Thoracic aorta (tissue), 2 donors: ENCODE data around the gene SCRN2. TPM values are rescaled to one million over a fixed set of nuclear protein-coding genes. Genes with fewer than 3 reads are reported as not detected.

Experiments used
- ATAC-seq: fragments of 150-250 bp; one replicate; pipeline ENCODE4 v1.8.0; 2017; ENCODE audit warnings: low read depth; ENCODE audit not compliant: insufficient number of reproducible peaks, low FRiP score
- DNase-seq: peaks from one replicate; pipeline ENCODE4 v3.0.0-alpha.2; 2020; ENCODE audit warnings: low spot score
- H3K27ac ChIP-seq, 2 donors: fragments of 200-600 bp; sonication (generic); 1 replicate in 1 of 2; 2 replicates in 1 of 2; pipeline ENCODE4 v1.5.1; 2016; ENCODE audit warnings: mild to moderate bottlenecking in 2 of 2, moderate library complexity in 2 of 2
- H3K27me3 ChIP-seq: fragments of 200-600 bp; sonication (generic); replicated peaks from 2 replicates; pipeline ENCODE4 v1.6.0; 2016; ENCODE audit warnings: mild to moderate bottlenecking; ENCODE audit not compliant: insufficient read depth
- H3K36me3 ChIP-seq: fragments of 200-600 bp; sonication (generic); one replicate; pipeline ENCODE4 v1.5.1; 2016
- H3K4me1 ChIP-seq, 2 donors: fragments of 200-600 bp; sonication (generic); 1 replicate in 1 of 2; 2 replicates in 1 of 2; pipeline versions ENCODE4 v1.5.1 to v1.6.0; 2016; ENCODE audit warnings: low read depth in 2 of 2, mild to moderate bottlenecking in 1 of 2; ENCODE audit not compliant: control insufficient read depth in 1 of 2
- H3K4me3 ChIP-seq: fragments of 200-600 bp; sonication (generic); 2 replicates; pipeline ENCODE4 v1.5.1; 2016; ENCODE audit warnings: mild to moderate bottlenecking
- H3K9me3 ChIP-seq: fragments of 200-600 bp; sonication (generic); 2 replicates; pipeline ENCODE4 v1.5.1; 2016
- total RNA-seq, 2 donors: library from RNA; depleted of rRNA; stranded (reverse); fragments of >200 nt; gene quantifications; one replicate each; pipeline versions ENCODE4 v1.1.0 to v1.2.3, GENCODE V29; 2016
- TF ChIP-seq, protein P1 (sequence below): fragments of 200-600 bp; sonication (generic); IDR thresholded peaks from one replicate; pipeline ENCODE4 v1.5.1; 2019; ENCODE audit warnings: antibody characterized with exemption

SCRN2 gene
- total RNA-seq, 2 donors from 2014 or later, result 22.9 to 29.3 TPM

DNA sequence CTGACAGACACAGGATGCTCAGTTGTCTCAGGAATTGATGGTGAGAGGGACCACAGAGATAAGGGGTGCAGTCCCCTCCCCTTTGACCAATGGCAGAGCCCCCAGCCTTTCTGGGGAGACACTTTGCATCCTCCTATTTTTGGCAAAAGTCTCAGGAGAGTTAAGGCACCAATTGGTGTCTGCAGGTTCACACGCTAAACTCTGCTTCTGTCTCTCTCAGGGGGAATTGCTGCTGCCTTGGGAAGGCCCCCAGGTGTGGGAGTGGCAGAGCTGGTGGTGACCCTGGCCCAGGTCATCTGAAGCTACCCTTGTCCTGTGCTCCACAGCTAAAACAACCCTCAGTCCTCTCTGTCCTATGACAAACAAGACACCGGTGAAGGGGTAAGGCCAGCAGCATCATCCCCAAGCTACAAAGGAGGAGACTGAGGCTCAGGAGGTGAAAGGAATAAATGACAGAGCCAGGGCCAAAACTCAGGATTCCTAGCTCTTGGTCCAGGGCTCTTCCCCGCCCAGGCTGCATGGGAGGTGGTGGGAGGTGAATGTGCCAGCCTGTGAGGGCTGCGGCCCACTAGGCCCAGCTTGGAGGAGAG lies 39.8 kb downstream of the SCRN2 start:
- no peaks in the 10 kb centered on the region for H3K9me3 ChIP-seq
- ATAC-seq (no peak), DNase-seq (no peak)
- no peak overlapping the region for H3K4me3 ChIP-seq
- H3K36me3 ChIP-seq, result no peaks in the 10 kb centered on the region
- TF ChIP-seq, protein P1, sequence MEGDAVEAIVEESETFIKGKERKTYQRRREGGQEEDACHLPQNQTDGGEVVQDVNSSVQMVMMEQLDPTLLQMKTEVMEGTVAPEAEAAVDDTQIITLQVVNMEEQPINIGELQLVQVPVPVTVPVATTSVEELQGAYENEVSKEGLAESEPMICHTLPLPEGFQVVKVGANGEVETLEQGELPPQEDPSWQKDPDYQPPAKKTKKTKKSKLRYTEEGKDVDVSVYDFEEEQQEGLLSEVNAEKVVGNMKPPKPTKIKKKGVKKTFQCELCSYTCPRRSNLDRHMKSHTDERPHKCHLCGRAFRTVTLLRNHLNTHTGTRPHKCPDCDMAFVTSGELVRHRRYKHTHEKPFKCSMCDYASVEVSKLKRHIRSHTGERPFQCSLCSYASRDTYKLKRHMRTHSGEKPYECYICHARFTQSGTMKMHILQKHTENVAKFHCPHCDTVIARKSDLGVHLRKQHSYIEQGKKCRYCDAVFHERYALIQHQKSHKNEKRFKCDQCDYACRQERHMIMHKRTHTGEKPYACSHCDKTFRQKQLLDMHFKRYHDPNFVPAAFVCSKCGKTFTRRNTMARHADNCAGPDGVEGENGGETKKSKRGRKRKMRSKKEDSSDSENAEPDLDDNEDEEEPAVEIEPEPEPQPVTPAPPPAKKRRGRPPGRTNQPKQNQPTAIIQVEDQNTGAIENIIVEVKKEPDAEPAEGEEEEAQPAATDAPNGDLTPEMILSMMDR, result no peak
- H3K4me1 ChIP-seq, result peaks cover 0 to 15% of the 10 kb centered on the region in 2 donors
- H3K27me3 ChIP-seq, result no peaks in the 10 kb centered on the region
- no peak overlapping the region for H3K27ac ChIP-seq

DNA sequence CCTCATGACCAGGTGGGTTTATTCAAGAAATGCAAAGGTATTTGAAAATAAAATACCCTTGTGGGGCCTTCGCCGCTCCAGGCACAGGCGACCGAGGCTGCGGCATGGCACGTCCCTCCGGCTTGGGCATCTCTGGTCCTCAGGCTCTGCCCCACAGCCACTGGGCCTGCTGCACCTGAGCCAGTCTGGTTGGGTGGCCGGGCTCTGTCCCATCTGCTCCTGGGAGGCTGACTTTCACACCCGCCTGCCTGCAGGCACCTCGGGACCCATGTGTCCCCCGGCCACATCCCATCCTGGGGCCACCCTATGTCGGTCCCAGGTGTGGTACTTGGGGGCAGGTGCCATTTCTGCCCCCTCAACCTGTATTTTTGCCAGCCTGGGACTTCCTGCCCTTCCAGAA lies 40.4 kb downstream of the SCRN2 start:
- Histone ChIP-seq H3K27me3 (no peaks in the 10 kb centered on the region), H3K4me3 (no peak overlapping the region), H3K36me3 (no peaks in the 10 kb centered on the region), H3K27ac (no peak overlapping the region), H3K4me1 (peaks cover 0 to 11% of the 10 kb centered on the region in 2 donors), H3K9me3 (no peaks in the 10 kb centered on the region)
- DNase-seq (no peak), ATAC-seq (no peak)
- TF ChIP-seq, protein P1, result no peak

DNA sequence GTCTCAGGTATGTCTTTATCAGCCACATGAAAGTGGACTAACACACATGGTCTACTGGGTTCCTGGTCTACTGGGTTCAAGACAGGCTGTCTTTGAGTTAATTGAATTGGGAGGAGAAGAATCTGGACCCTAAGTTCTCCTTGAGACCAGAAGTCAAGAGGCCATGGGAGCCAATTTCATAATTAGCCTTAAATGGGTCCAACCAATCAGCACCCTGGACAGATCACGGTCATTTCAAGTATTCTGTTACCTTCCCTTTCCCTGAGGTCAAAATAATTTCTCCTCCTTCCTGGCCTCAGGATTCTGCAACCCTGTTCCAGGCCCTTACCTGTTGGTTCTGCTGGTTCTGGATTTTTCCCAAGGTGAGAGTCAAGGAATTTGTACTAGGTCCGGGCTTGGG lies 43.3 kb downstream of the SCRN2 start:
- Histone ChIP-seq H3K27me3 (no peaks in the 10 kb centered on the region), H3K27ac (no peak overlapping the region), H3K9me3 (no peaks in the 10 kb centered on the region), H3K36me3 (no peaks in the 10 kb centered on the region), H3K4me1 (no peaks in the 10 kb centered on the region), H3K4me3 (no peak overlapping the region)
- ATAC-seq (no peak), DNase-seq (no peak)
- TF ChIP-seq, protein P1, result no peak

DNA sequence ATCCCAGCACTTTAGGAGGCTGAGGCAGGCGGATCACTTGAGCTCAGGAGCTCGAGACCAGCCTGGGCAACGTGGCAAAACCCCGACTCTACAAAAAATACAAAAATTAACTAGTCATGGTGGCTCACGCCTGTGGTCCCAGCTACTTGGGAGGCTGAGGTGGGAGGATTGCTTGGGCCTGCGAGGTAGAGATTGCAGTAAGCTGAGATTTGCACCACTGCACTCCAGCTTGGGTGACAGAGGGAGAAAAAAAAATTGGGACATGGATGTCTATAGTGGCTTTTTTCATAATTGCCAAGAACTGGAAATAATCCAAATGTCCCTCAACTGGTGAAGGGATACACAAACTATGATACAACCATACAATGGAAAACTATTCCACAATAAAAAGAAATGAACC lies 48.1 kb downstream of the SCRN2 start:
- no peak for DNase-seq
- Histone ChIP-seq H3K9me3 (no peaks in the 10 kb centered on the region), H3K36me3 (no peaks in the 10 kb centered on the region), H3K27ac (no peak overlapping the region), H3K27me3 (peaks cover 15% of the 10 kb centered on the region), H3K4me1 (peaks cover 2 to 10% of the 10 kb centered on the region in 2 donors), H3K4me3 (no peak overlapping the region)
- no peak for ATAC-seq
- TF ChIP-seq, protein P1, result no peak

DNA sequence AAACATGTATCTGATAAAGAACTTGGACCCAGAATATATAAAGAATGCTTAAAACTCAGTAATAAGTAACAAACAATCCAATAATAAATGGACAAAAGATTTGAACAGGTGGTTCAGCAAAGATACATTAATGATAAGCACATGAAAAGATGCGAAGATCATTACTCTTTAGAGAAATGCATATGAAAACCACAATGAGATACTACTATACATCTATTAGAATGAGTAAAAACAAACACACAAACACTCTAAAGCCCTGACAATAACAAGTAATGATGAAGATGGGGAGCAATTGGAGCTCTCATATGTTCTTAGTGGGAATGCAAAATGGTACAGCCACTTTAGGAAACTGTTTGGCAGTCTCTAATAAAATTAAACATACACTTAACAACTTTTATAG lies 48.6 kb downstream of the SCRN2 start:
- ATAC-seq (no peak), DNase-seq (no peak)
- Histone ChIP-seq H3K4me3 (no peak overlapping the region), H3K4me1 (peaks cover 2 to 10% of the 10 kb centered on the region in 2 donors), H3K36me3 (no peaks in the 10 kb centered on the region), H3K27me3 (peaks cover 15% of the 10 kb centered on the region), H3K27ac (no peak overlapping the region), H3K9me3 (no peaks in the 10 kb centered on the region)
- TF ChIP-seq, protein P1, result no peak
